Neutrophil (primary cell): ENCODE measurements around the gene RELA.

Experiments
- H3K27ac ChIP-seq: fragments of 200-600 bp; sonication (generic); 2 replicates; pipeline ENCODE4 v1.5.1; 2016; ENCODE audit warnings: mild to moderate bottlenecking, moderate library complexity
- H3K27me3 ChIP-seq: fragments of 200-600 bp; sonication (generic); 2 replicates; pipeline ENCODE4 v1.6.0; 2016; ENCODE audit warnings: mild to moderate bottlenecking
- H3K36me3 ChIP-seq: fragments of 200-600 bp; sonication (generic); 2 replicates; pipeline ENCODE4 v1.5.1; 2017
- H3K4me1 ChIP-seq, 2 experiments: fragments of 200-600 bp in 1 of 2; sonication (generic) in 1 of 2; 1 replicate in 1 of 2; 2 replicates in 1 of 2; pipeline versions ENCODE4 v1.5.1 to v1.6.1; 2013 to 2016; ENCODE audit warnings: low read depth in 1 of 2, low read length in 1 of 2, mild to moderate bottlenecking in 1 of 2, moderate library complexity in 1 of 2; ENCODE audit not compliant: control insufficient read depth in 1 of 2, insufficient read depth in 1 of 2
- H3K4me3 ChIP-seq, 2 experiments: fragments of 200-600 bp in 1 of 2; sonication (generic) in 1 of 2; 1 replicate in 1 of 2; 2 replicates in 1 of 2; pipeline ENCODE4 v1.5.1; 2013 to 2016; ENCODE audit warnings: low read depth in 1 of 2, low read length in 1 of 2, mild to moderate bottlenecking in 1 of 2, moderate library complexity in 1 of 2
- H3K9me3 ChIP-seq: fragments of 200-600 bp; sonication (generic); 2 replicates; pipeline ENCODE4 v1.5.1; 2016
- TF ChIP-seq, protein P1 (sequence below): fragments of 200-600 bp; sonication (generic); IDR thresholded peaks from 2 replicates; pipeline ENCODE4 v1.5.1; 2016; ENCODE audit warnings: antibody characterized with exemption

The RELA gene

GRCh38 chr11:65621460-65621859 lies 41.3 kb downstream of the RELA start:
- Histone ChIP-seq H3K27ac (no peak overlapping the region), H3K9me3 (no peaks in the 10 kb centered on the region), H3K27me3 (no peaks in the 10 kb centered on the region), H3K4me1 (peaks cover 12 to 17% of the 10 kb centered on the region in 2 experiments), H3K36me3 (peaks cover 94% of the 10 kb centered on the region), H3K4me3 (no peak overlapping the region)
- TF ChIP-seq, protein P1, sequence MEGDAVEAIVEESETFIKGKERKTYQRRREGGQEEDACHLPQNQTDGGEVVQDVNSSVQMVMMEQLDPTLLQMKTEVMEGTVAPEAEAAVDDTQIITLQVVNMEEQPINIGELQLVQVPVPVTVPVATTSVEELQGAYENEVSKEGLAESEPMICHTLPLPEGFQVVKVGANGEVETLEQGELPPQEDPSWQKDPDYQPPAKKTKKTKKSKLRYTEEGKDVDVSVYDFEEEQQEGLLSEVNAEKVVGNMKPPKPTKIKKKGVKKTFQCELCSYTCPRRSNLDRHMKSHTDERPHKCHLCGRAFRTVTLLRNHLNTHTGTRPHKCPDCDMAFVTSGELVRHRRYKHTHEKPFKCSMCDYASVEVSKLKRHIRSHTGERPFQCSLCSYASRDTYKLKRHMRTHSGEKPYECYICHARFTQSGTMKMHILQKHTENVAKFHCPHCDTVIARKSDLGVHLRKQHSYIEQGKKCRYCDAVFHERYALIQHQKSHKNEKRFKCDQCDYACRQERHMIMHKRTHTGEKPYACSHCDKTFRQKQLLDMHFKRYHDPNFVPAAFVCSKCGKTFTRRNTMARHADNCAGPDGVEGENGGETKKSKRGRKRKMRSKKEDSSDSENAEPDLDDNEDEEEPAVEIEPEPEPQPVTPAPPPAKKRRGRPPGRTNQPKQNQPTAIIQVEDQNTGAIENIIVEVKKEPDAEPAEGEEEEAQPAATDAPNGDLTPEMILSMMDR, result no peak

DNA sequence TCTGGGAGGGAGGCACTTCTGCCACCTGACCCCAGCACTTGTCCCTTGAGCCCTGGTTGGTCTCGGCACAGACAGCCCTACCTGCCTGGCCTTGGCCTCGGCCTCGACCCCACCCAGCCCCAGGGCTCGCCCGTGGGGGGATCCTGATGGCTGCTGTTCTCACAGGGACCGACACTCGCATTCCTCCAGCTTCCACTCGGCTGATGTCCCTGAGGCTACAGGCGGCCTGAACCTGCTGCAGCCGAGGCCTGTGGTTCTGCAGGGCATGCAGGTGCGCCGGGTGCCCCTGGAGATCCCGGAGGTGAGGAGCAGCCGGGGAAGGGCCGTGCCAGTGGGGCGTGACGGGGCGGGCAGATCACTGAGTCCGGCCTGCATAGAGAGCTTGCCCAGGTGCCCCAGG lies 42.0 kb downstream of the RELA start:
- H3K9me3 ChIP-seq, result no peaks in the 10 kb centered on the region
- no peak overlapping the region for H3K27ac ChIP-seq
- TF ChIP-seq, protein P1, result no peak
- H3K27me3 ChIP-seq, result no peaks in the 10 kb centered on the region
- H3K36me3 ChIP-seq, result peaks cover 86% of the 10 kb centered on the region
- H3K4me1 ChIP-seq, result peaks cover 13 to 18% of the 10 kb centered on the region in 2 experiments
- no peak overlapping the region for H3K4me3 ChIP-seq

DNA sequence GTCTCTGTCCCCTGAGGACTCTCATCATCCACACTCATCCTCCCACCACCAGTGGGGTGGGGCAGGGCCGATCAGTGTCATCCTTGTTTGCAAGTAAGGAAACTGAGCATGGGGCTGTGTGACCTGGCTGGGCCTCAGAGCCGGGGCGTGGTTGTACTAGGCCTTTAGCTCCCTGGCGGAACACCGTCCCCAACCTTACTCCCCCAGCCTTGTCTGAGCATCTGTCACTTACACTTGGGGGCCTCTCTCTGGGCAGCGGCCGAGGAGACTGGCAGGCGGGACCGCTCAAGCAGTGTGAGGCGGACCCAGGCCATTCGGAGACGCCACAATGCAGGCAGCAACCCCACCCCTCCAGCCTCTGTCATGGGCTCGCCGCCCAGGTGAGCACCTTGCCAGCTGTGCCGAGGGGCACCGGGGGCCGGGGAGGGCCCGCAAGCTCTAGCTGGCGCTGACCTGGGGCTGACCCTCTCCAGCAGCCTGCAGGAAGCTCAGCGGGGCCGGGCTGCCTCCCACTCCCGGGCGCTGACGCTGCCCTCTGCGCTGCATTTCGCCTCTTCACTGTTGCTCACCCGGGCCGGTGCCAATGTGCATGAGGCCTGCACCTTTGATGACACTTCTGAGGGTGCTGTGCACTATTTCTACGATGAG lies 43.3 kb downstream of the RELA start:
- Histone ChIP-seq H3K27me3 (no peaks in the 10 kb centered on the region), H3K36me3 (peaks cover 73% of the 10 kb centered on the region), H3K4me1 (peaks cover 14 to 22% of the 10 kb centered on the region in 2 experiments), H3K27ac (no peak overlapping the region), H3K4me3 (no peak overlapping the region), H3K9me3 (no peaks in the 10 kb centered on the region)
- TF ChIP-seq, protein P1, result no peak

- TF ChIP-seq, protein P1, result no peak
- H3K4me1 ChIP-seq, result peaks cover 16 to 22% of the 10 kb centered on the region in 2 experiments
- no peaks in the 10 kb centered on the region for H3K27me3 ChIP-seq
- H3K36me3 ChIP-seq, result peaks cover 67% of the 10 kb centered on the region
- no peak overlapping the region for H3K4me3 ChIP-seq
- no peaks in the 10 kb centered on the region for H3K9me3 ChIP-seq
- no peak overlapping the region for H3K27ac ChIP-seq
Observed at GRCh38 chr11:65618763-65619162, 44.0 kb downstream of the RELA start.

DNA sequence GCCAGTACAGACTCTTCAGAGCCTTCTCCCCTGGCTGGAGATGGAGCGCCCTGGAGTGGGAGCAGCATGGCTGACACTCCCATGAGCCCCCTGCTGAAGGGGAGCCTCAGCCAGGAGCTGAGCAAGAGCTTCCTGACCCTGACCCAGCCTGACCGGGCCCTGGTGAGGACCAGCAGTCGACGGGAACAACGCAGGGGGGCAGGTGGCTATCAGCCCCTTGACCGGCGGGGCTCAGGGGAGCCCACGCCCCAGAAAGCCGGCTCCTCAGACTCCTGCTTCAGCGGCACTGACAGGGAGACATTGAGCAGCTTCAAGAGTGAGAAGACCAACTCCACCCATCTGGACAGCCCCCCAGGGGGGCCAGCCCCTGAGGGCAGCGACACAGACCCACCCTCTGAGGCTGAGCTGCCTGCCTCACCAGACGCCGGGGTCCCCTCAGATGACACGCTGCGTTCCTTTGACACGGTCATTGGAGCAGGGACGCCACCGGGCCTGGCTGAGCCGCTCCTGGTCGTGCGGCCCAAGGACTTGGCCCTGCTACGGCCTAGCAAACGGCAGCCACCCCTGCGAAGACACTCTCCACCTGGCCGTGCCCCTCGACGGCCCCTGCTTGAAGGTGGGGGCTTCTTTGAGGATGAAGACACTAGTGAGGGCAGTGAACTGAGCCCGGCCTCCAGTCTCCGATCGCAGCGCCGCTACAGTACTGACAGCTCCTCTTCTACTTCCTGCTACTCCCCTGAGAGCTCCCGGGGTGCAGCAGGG lies 44.5 kb downstream of the RELA start:
- H3K4me1 ChIP-seq, result peaks cover 18 to 25% of the 10 kb centered on the region in 2 experiments
- TF ChIP-seq, protein P1, result no peak
- peaks cover 61% of the 10 kb centered on the region for H3K36me3 ChIP-seq
- H3K27me3 ChIP-seq, result no peaks in the 10 kb centered on the region
- no peak overlapping the region for H3K4me3 ChIP-seq
- no peaks in the 10 kb centered on the region for H3K9me3 ChIP-seq
- H3K27ac ChIP-seq, result no peak overlapping the region
